KOPT-K1 (cell line): ENCODE results near the gene IFNA8.
"Not testable (repeated sequence)": the region's sequence is repeated elsewhere in the genome, so short reads cannot be mapped to it uniquely, and the experiment has no call there.

ENCODE experiments used
- H3K27ac ChIP-seq: fragments of 200-600 bp; sonication (generic); 2 replicates; pipeline ENCODE4 v1.5.1; 2016; ENCODE audit warnings: antibody characterized with exemption, mild to moderate bottlenecking, low read depth, low read length; ENCODE audit not compliant: poor library complexity, severe bottlenecking
- H3K36me3 ChIP-seq: fragments of 200-600 bp; sonication (generic); 2 replicates; pipeline ENCODE4 v1.5.1; 2017; ENCODE audit warnings: antibody characterized with exemption, mild to moderate bottlenecking, low read length, moderate library complexity; ENCODE audit not compliant: insufficient read depth
- H3K9me3 ChIP-seq: fragments of 200-600 bp; sonication (generic); 2 replicates; pipeline ENCODE4 v1.5.1; 2017; ENCODE audit warnings: antibody characterized with exemption, low read length, mild to moderate bottlenecking; ENCODE audit not compliant: insufficient read depth, poor library complexity, severe bottlenecking

The IFNA8 gene

GRCh38 chr9:21408817-21409216 lies at the start of gene IFNA8:
IFNA8 (plus strand) TSS chr9:21409117; CDS start chr9:21409177, 60 bp downstream.
- H3K36me3 ChIP-seq: no peaks in the 10 kb centered on the region
- no peaks in the 10 kb centered on the region for H3K9me3 ChIP-seq

GRCh38 chr9:21362287-21362686 lies 46.6 kb upstream of the IFNA8 start:
- no peak overlapping the region for H3K27ac ChIP-seq
- no peaks in the 10 kb centered on the region for H3K9me3 ChIP-seq
- no peaks in the 10 kb centered on the region for H3K36me3 ChIP-seq

More at GRCh38 chr9:21408817-21409216, at the start of gene IFNA8:
- H3K27ac ChIP-seq: no peak within 1 kb of the TSS

GRCh38 chr9:21367169-21367568 lies 41.7 kb upstream of the IFNA8 start:
- H3K27ac ChIP-seq, H3K36me3 ChIP-seq, H3K9me3 ChIP-seq: not testable (repeated sequence)

GRCh38 chr9:21367957-21368356 lies 41.0 kb upstream of the IFNA8 start, which contains the start of gene IFNA13:
IFNA13 (minus strand) TSS chr9:21368057; CDS start chr9:21368010, 47 bp downstream.
- Histone ChIP-seq H3K27ac (no peak within 1 kb of the TSS), H3K9me3 (no peaks in the 10 kb centered on the region), H3K36me3 (no peaks in the 10 kb centered on the region)

- not testable (repeated sequence) for H3K36me3 ChIP-seq, H3K9me3 ChIP-seq, H3K27ac ChIP-seq
Measured at GRCh38 chr9:21371467-21371866, 37.5 kb upstream of the IFNA8 start.

GRCh38 chr9:21381448-21382339 lies 27.2 kb upstream of the IFNA8 start:
- H3K27ac ChIP-seq: no peak overlapping the region
- H3K36me3 ChIP-seq: no peaks in the 10 kb centered on the region

GRCh38 chr9:21383627-21384026 lies 25.3 kb upstream of the IFNA8 start:
- no peak overlapping the region for H3K27ac ChIP-seq
- no peaks in the 10 kb centered on the region for H3K9me3 ChIP-seq
- H3K36me3 ChIP-seq: no peaks in the 10 kb centered on the region

More at GRCh38 chr9:21381448-21382339, 27.2 kb upstream of the IFNA8 start:
- H3K9me3 ChIP-seq: no peaks in the 10 kb centered on the region

GRCh38 chr9:21385131-21385670 lies 23.7 kb upstream of the IFNA8 start, which contains the start of gene IFNA2:
IFNA2 (minus strand) TSS chr9:21385398; CDS start chr9:21385329, 69 bp downstream.
- Histone ChIP-seq H3K27ac (no peak within 1 kb of the TSS), H3K36me3 (no peaks in the 10 kb centered on the region), H3K9me3 (no peaks in the 10 kb centered on the region)

GRCh38 chr9:21392270-21392669 lies 16.6 kb upstream of the IFNA8 start:
- Histone ChIP-seq H3K9me3 (no peaks in the 10 kb centered on the region), H3K27ac (no peak overlapping the region), H3K36me3 (no peaks in the 10 kb centered on the region)

GRCh38 chr9:21395778-21396717 lies 12.9 kb upstream of the IFNA8 start:
- Histone ChIP-seq H3K27ac (no peak overlapping the region), H3K36me3 (no peaks in the 10 kb centered on the region), H3K9me3 (no peaks in the 10 kb centered on the region)

- H3K36me3 ChIP-seq: no peaks in the 10 kb centered on the region
- H3K9me3 ChIP-seq: no peaks in the 10 kb centered on the region
- H3K27ac ChIP-seq: no peak overlapping the region
Measured at GRCh38 chr9:21398955-21399489, 9.9 kb upstream of the IFNA8 start.

GRCh38 chr9:21399956-21400355 lies 9.0 kb upstream of the IFNA8 start:
- Histone ChIP-seq H3K36me3 (no peaks in the 10 kb centered on the region), H3K9me3 (no peaks in the 10 kb centered on the region), H3K27ac (no peak overlapping the region)

- no peaks in the 10 kb centered on the region for H3K36me3 ChIP-seq
- H3K9me3 ChIP-seq: no peaks in the 10 kb centered on the region
- H3K27ac ChIP-seq: no peak overlapping the region
Measured at GRCh38 chr9:21402386-21403251, 6.3 kb upstream of the IFNA8 start.

- no peak overlapping the region for H3K27ac ChIP-seq
- no peaks in the 10 kb centered on the region for H3K36me3 ChIP-seq
- H3K9me3 ChIP-seq: no peaks in the 10 kb centered on the region
Measured at GRCh38 chr9:21404146-21404545, 4.8 kb upstream of the IFNA8 start.
